Left cardiac atrium (tissue), 4 donors: Measurements from ENCODE around the gene LAMB4. TPM values are rescaled to one million over a fixed set of nuclear protein-coding genes. Genes with fewer than 3 reads are reported as not detected.

Source experiments
- ATAC-seq, 2 donors: fragments of 200-7000 bp; cut with Tn5 transposase; one replicate each; pipeline ENCODE4 v1.9.1; 2020; ENCODE audit warnings: mild to moderate bottlenecking in 2 of 2, moderate library complexity in 2 of 2
- DNase-seq: peaks from one replicate; pipeline ENCODE4 v3.0.0-alpha.2; 2020
- intact Hi-C, 2 donors: fragments of 100-400 bp; cut with DNase I; formaldehyde crosslinking; loops; one replicate each; pipeline versions ENCODE4 v1.14.1 to v1.15.1; 2022 to 2023
- total RNA-seq, 2 donors: library from RNA; stranded (reverse); fragmentation: NEBNext Ultra II Directional; extraction: Animal tissue kit (Norgen Biotek cat#: 25700); gene quantifications; one replicate each; pipeline ENCODE4 v1.2.1, GENCODE V29; 2021
- donor health status: DM: no; HTN: yes; CAD: no.
- donor health status: DM: no; HTN: yes; CAD: no; lungs with severe emphysema.
- donor health status: DM: yes; HTN: yes; CAD: no.
- donor health status: Dilated cardiomyopathy.

LAMB4 gene
- total RNA-seq, 2 donors from 2014 or later: 0.16 to 0.47 TPM

DNA sequence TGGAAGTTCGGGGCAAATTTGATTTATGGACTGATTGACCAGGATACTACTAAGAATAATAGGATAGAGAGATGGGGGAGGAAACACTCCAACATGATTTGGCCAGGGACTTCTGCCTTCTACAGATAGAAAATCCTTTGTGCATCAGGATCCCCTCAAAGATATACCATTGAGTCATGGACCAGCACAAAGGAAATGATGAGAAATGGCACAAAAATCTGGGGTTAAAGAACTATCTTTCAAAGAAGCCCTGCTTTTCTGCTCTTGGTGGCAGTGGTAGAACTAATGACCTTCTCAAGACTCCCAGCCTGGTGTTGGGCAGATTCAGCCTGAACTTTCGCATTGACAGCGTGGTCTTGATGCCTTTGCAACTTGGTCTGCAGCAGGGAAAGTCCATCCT is 99.6 kb downstream of the LAMB4 start:
- no peak for DNase-seq
- no peak for ATAC-seq
- intact Hi-C loops: no loop called here

DNA sequence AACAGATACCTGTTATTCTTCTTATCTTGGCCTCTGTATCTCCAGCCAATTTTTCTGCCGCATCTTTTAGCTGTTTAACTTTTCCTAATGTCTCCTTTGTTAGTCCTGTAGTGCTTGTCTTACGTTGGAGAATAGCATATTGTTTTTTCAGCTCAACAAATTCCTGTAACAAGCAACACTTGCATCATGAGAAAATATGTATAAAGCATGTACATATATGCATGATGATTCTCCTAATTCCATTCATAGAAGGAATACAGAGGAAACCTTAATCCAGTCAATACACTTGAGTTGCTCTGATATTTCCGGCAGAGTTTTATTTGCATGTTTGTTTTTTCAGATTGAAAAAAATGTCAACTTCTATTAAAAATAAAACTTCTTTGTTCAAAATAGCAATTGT is 101.1 kb downstream of the LAMB4 start:
- no peak for DNase-seq
- no peak for ATAC-seq
- intact Hi-C loops: no loop called here

DNA sequence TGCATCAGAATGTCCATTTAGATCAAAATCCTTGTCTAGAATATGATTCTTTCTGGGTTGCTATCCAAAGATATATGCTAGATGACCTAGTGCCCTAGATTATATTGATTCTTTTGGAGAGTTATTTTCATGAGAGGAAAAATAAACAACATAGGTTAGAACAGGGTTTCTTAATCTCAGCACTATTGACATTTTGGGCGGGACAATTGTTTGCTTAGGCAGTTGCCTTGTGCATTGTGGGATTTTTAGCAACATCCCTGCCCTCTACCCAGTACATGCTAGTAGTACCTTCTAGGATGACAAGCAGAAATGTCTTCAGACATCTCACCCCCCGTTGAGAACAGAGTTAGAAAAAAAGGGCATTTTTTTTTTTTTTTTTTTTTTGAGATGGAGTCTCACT is 102.0 kb downstream of the LAMB4 start:
- intact Hi-C loops: no loop called here
- ATAC-seq (no peak), DNase-seq (no peak)

DNA sequence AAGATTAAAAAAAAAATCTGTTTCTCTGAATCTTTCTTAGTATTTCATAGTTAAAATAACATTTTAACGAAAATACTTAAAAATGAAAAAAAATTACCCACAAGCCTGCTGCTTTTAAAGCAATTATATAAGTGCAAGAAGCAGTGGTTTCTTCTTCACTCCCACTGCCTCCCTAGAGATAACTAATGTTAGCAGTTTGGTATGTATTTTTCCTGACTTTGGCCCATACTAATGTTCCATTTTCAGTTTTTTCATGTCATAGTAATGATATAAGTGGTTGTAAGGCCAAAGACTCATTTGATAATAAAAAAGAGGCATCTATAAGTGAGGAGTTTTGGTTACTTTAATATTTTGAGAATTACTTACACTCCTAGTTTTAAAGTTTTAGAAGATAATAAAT is 102.9 kb downstream of the LAMB4 start:
- intact Hi-C loops: no loop called here
- ATAC-seq (no peak), DNase-seq (no peak)

DNA sequence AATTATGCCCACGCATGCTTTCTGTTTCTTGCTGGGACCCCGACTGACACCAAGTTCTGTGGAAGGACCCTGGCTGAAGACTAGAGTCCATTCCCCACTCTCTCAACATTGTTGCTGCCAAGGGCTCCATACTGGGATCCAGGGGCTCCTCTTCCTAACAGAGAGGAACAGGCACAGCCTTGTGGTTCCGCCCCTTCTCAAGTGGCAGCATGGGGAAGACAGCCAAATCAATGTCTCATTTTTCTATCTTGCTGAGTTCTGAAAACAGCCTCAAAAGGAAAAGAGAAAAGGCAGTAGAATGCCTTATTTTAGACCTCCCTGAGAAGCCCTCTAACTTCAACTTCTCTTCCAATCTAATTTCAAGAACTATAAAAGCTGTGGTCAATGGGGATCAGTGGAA is 103.5 kb downstream of the LAMB4 start:
- no peak for DNase-seq
- ATAC-seq: no peak
- intact Hi-C loops: no loop called here

DNA sequence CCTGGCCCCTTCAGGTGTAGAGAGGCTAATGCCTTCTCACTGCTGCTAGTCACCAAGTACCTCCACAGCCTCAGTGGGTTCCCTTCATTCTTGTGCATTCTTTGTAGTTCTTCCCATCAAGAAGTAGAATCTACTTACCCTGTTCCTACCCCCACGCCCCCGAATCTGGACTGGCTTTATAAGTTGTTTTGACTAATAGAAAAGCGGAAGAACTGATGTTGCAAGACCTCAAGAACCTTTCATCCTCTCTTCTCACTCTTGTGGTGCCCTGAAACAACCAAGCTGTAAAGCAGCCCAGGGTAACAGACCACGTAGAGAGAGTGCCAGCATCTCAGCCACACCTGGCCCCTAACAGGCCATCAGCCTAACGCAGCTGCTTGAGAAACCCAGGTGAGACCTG is 104.0 kb downstream of the LAMB4 start:
- DNase-seq (no peak), ATAC-seq (no peak)
- intact Hi-C loops: no loop called here

DNA sequence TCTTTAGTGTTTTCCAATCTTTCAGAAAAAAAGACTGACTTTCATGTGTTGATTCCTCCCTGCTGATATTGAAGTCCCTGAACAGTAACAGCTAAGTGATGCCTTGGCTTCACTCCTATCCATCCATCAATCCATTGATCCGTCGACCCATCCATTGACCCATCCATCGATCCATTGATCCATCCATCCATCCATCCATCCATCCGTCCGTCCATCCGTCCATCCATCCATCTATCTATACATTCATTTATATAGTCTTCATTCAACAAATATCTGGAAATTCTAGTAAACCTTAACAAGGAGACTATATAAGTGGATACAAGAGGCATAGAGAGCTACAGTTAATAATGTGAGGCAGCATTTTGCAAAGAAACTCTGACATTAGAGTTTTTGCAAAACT is 105.6 kb downstream of the LAMB4 start:
- ATAC-seq (no peak), DNase-seq (no peak)
- intact Hi-C loops: loop anchor here in 1 of 2 donors (2.0 kb wide), 1 partner anchor 36 kb away; no protein-coding TSS in a partner anchor

DNA sequence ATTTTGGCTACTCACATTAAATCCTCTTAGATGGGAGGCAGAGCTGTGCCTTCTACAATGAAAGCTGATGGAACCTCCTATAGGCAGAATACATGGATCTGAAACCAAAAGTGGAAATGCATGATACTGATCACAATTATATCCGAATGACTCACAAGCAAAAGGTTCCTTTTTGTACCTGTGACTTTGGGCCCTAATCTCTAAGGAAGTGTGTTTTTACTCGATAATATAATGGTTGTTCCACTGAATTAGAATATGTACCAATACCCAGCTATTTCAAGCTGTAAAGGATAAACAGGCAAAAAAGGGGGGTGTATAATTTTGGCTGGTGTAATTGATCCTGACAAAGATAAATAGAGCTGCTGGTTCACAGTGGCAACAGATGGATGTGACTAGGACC is 109.6 kb downstream of the LAMB4 start:
- no peak for ATAC-seq
- intact Hi-C loops: no loop called here
- DNase-seq: no peak

DNA sequence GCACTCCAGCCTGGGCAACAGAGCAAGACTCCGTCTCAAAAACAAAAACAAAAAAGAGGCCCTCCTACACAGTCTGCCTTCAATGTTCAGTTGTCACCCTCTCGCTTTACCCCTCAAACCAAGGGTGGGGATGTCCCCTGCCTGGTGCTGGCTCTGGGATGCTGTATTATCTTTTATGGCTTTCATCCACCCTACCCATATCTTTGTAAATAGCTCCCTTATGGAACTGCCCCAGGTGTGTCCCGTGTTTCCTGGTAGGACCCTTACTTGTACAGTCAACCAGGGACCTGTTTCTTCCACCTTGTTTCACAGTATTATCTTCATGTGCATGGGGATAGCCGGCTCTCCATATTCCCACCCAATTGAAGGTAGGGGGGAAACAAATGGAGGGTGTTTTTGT is 111.5 kb downstream of the LAMB4 start:
- intact Hi-C loops: no loop called here
- ATAC-seq (no peak), DNase-seq (no peak)

DNA sequence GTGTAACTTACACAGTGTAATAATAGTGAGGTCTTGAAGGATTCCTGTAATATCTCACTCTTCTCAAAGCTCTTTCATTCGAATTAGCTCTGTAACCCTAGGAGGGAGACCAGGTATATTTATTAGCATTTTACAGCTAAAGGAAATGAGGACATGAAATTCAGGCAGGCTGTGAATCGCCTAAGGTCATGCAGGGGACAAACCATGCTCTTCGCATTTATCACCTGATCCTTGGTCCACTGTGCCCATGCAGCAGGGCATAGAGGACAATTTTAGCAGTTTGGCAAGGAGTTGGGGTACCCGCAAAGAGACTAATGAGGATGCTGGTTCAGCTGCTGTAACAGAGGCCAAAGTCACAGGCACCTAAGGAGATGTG is 112.4 kb downstream of the LAMB4 start:
- DNase-seq (no peak), ATAC-seq (no peak)
- intact Hi-C loops: no loop called here

DNA sequence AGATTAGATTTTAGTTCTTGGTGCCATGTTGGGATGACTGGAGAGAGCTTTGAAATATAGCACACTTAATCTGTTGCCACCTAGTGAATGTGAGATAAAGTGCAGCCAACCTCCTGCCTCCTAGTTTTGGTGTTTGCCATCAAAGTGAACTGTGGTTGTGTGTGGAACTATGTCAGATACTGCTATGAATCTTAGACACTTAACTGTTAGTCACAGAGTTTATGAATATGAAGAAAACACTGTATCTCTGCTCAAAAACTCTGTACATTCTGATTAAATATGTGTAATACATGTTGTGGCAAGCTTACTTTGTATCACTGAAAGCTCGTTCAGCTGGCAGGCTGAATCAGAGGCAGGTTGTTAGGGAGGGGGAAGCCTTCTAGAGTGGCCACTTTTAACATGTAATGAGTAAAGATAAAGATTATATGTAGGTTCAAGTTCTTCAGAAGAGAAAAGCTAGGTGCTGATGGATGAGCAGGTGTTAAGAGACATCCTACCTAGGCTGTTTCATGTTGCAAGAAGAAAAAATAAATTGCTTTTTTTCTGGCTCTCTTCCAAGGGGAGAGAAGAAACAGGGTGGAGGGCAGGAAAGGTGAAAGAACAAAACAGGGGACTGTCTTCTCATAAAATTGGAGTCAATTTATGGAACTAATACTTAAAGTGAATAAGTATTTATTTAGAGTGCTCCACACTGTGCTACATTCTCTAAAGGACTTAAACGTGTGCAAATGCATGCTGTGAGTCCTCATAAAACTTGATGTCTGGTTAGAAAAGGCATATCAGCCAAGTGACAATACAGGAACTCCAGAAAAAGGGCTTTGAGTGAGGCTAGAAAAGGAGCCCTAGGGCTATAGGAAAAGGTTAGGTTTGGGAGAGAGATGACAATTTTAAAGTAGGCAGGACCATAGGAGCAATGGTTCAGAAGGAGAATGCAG is 113.1 kb downstream of the LAMB4 start:
- intact Hi-C loops: no loop called here
- DNase-seq (no peak), ATAC-seq (peak; percentile 57 to 59)

DNA sequence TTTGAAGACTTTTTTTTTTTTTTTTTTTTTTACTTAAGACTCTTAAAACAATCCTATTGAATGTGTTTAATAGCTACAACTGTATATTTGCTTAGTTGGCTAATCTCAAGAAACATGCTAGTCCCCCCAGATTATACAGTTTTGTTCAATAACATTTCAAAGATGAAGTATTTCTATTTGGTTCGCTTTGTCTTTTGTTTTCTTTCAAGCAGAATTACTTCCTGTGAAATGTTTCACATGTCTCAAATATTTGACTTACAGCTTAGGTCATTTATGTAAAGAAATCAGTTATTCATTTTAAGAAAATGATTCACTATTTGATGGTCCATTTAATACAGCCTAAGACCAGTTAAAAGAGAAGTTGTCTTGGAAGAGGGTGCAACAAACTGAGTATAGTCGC is 114.4 kb downstream of the LAMB4 start:
- no peak for DNase-seq
- ATAC-seq: no peak
- intact Hi-C loops: no loop called here

DNA sequence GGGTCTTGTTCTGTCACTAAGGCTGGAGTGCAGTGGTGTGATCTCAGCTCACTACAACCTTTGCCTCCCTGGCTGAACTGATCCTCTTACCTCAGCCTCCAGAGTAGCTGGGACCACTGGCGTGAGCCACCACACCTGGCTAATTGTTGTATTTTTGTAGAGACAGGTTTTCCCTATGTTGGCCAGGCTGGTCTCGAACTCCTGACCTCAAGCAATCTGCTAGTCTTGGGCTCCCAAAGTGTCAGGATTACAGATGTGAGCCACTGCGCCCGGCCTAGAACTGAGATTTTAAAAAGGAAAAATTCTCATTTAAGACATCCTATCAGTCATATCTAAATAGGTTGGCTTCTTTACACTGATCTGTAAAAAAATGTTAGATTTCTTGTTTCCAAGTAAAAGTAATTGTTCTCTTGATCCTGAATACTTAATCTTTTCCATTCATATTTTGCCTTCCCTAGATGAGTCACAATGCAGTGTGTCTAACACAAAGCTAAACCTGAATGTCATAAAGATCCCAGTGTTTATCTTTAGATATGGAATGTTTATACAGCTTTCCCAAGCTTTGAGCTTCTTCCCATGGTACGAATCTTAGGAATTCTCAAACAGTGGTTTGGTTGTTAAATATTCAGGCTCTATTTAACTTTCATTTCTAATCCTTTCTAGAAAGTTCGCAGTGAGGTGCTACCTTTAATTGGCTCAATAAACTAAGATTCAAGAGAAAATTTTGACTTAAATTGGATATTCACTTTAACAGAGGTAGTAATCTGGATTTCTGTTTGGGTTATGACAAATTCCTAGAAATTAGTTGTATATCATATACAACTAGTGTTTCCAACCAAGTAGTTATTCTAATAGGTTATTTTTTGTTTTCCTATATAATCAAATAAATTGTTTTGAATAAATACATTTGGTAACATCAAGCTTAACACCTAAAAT is 115.1 kb downstream of the LAMB4 start:
- intact Hi-C loops: no loop called here
- ATAC-seq: peak in 1 of 2 donors; percentile 51
- DNase-seq: no peak

DNA sequence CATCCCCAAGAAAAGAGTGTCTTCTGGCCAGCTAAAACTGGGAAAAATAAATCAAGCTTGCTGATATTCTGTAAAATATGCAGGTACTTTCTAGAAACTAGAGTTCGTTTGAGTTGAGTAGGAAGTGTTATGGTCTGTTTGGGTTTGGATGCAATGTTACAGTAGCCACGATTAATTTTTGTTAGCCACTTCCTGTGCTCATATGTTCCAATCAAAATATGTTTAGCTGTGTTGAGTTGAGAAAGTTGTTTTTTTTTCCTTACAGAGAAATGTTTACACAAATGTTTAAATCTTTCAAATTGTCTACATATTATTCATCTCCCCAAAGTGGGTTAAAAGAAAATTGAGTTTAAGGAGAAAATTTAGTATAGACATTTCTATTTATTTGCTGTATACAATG is 115.9 kb downstream of the LAMB4 start:
- DNase-seq (no peak), ATAC-seq (no peak)
- intact Hi-C loops: no loop called here

DNA sequence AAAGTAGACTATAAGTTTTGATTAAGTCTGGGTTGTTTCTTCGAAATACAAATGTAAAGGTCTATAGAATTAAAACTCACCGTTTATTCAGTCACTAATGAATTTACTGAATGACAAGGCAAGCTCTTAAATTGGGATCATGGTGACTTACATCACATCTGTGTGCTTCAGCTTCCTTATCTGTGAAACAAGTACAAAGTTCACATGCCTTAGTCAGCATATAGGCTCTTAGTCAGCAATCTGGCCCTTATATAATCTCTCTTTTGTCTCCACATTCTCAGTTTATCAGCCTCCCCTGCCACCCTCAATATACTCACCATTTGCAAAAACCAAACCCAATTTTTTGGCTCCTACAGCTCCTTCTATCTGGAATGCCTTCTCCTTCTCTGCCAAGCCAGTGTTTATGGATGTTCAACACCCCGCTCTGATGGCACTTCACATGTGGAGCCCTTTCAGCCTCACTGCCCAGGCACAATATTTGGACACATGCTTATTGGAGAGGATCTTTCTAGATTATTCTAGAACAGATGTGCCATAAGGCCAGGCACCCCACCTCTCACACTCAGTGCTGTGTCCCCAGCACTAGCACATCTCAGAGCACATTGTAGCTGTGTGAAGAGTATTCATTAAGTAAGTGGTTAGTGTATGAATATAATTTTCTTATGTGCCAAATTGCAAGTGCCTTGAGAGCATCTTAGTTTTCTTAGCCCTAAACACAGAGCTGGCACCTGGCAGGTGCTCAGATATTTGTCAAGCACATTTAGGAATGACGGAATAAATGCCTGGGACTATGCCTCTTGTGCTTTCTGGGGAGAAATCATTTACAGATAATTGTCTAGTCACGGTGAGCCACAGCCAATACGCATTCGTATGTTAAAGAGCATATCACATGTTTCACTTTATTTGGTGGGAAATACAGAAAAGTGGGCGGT is 117.4 kb downstream of the LAMB4 start:
- DNase-seq (no peak), ATAC-seq (no peak)
- intact Hi-C loops: no loop called here

DNA sequence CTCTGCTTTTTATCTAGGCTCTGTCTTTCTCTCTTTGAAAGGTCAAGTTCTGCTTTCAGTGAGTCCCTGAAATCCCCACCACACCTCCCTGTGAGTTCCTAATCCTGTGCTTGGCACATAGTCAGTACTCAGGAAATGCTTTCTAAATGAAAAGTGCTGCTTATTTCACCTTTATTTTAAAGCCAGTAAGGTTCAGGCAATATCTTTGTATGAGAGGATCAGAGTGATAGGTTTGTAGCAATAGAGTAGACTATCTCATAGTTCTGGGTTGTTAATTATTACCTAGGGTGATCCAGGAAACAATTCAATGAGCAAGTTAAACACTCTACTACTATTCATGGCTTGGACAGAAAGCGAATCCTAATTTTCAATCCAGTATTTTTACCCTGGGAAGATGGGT is 119.8 kb downstream of the LAMB4 start:
- DNase-seq: no peak
- no peak for ATAC-seq
- intact Hi-C loops: no loop called here

DNA sequence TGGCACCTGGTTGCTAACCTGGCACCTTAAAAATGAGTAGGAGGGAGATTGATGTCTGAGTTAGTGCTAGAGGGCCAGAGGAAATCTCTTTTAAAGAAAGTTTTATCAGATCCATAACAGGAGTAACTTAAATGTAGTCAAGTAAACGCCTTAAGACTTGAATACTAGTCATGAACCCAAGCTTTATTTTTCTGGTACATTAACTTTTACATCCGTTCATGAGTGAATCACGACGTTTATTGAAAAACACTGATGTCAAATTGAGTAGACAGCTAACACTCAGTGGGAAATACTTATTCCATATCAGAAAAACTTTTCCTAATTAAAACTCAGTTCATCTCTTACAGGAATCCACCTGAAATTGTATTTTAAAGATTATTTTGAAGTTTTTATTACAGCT is 120.3 kb downstream of the LAMB4 start:
- DNase-seq (no peak), ATAC-seq (no peak)
- intact Hi-C loops: no loop called here

DNA sequence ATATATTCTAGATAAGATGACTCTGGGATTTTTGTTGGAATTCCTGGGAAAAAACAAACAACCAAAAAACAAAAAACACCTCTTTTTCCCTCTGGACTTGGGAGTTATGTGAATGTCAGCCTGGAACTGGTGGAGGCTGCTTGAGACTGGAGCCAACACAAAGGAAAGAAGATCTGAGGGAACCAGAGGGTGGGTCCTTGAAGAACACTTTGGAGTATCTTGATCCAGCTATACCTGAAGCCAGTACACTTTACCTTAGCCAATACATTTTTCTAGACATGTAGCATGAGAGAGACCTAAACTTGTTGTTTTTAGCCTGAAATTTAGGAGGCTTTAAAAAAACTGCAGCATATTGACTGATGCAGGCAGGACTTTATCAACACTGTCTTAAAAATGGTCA is 121.3 kb downstream of the LAMB4 start:
- ATAC-seq (no peak), DNase-seq (no peak)
- intact Hi-C loops: no loop called here

DNA sequence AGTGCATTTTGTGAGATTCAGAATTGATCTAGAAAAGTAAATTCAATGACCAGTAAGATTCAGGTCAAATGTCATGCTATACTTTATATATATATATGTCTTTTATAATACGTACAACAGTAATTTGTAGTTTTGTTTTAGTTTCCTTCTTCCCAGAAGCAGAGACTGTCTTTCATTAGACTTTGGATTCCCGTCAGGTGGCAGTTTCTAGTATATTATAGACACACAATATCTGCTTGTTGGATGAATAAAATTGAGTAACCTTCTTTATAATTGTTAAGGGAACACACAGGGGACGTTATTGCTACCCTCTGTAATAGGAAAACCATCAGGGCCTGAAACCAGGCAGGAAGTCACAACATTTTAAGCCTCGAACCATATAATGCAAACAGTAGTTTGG is 121.9 kb downstream of the LAMB4 start:
- intact Hi-C loops: no loop called here
- DNase-seq: no peak
- no peak for ATAC-seq
